ENCODE data around the gene SKAP1.
"Not testable (repeated sequence)": the region's sequence is repeated elsewhere in the genome, so short reads cannot be mapped to it uniquely, and the experiment has no call there.

Gene SKAP1

DNA sequence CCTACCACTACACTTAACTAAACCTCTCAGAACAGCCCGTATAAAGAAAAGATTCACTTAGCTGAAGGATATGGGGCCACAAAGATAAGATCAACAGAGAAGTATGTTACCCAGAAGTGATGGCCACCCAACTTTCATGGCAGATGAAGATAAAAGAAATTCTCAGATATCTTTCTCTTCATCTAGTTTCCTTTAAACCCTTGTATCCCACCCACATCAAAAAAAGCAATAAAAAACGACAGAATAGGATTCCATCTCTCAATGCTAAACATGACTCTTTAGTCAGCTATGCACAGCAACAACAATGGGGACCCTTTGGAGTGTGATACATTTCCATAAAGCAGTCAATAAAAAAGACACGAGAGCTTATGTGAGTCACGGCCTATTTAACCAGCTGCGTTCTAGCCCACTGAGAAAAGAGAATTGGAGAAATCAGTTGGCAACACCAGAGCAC lies 235.9 kb downstream of the SKAP1 start:
- DNase-seq = no peak

DNA sequence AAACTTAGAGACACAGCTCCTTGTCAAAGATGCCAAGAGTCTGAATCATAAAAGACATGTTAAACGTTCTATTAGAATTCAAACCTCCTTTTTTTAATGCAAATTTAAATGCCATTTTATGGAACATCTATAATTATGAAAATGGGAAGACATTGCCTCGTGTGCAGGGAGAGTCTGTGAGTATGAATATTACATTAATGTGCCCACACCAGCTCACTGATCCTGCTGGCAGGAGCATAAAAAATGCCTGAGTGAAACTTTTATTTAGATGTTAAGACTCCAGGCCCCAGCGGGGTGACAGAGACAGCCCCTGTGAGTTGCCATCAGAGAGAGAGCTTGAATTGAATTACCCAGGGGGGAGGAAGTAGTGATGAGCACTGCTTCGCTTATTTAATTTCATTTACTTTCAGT lies 237.7 kb downstream of the SKAP1 start:
- DNase-seq = no peak

DNA sequence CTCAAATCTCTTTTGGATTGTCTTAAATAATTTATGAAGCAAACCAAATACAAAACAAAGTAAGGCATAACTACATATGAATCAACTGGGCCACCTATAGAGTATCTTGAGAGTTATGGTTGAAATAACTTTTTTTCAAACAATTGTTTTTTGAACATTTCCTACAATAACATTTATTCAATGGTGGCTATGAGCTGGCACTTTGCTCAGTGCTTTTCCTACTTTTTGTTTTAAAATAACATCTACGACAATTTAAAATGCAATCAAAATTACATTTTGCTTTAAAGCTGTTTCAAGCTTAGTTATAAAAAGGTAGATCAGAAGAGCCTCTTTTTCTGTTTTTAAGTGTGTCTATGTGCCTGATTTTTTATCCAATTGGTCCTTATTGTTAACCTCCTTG lies 238.7 kb downstream of the SKAP1 start:
- no peak for DNase-seq

DNA sequence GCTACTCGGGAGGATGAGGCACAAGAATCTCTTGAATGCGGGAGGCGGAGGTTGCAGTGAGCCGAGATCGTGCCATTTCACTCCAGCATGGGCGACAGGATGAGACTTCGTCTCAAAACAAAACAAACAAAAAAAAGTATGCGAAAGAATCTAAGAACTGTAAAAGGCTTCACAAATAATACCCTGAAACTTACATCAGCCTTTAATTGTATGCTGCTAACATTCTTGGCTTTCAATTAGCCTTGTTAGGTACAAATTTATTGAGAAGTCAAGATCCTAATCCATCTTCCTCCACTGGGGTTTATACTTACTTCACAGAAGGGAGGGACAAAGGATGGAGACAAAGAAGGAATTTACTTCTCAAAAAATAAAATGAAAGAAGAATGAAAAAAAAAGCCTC lies 239.1 kb downstream of the SKAP1 start:
- DNase-seq = no peak

DNA sequence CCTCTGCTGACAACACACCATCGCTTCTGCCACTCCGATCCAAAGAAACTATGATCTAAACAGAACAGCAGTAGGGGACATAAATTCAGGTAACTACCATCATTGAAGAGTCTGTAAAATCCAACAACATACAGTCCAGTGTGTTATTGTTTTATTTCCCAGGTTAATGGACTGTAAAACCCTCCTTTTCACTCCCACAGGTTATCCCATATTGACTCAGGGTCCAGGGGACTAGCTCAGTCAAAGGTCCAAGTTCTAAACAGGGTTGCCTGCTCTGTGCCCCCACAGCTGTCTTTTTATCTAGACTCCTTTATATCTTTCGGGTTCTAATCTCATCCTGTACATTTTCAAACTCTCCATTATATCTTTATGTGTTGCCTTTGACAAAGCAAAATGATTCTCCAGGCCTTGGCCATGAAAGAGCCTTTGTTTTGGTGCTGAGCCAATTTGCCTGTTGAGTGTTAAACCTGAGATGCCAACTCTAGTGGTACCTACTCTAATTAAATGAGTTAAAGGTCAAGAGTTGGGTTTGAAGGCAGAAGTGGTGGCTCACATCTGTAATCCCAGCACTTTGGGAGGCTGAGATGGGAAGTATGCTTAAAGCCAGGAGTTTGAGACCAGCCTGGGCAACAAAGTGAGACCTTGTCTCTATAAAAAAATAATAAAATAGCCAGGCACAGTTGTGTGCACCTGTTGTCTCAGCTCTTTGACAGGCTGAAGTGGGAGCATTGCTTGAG lies 242.0 kb downstream of the SKAP1 start:
- DNase-seq = no peak

DNA sequence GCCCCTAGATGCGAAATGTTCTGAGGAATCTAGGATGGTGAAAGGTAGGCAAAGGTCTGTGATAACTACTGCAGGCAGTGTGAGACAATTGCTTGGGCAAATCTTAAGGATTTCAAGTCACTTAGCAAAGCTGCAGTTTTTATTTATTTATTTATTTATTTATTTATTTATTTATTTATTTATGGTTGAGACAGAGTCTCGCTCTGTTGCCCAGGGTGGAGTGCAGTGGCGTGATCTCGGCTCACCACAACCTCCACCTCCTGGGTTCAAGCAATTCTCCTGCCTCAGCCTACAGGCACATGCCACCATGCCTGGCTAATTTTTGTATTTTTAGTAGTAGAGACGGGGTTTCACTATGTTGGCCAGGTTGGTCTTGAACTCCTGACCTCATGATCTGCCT lies 243.7 kb downstream of the SKAP1 start:
- DNase-seq = not testable (repeated sequence)

DNA sequence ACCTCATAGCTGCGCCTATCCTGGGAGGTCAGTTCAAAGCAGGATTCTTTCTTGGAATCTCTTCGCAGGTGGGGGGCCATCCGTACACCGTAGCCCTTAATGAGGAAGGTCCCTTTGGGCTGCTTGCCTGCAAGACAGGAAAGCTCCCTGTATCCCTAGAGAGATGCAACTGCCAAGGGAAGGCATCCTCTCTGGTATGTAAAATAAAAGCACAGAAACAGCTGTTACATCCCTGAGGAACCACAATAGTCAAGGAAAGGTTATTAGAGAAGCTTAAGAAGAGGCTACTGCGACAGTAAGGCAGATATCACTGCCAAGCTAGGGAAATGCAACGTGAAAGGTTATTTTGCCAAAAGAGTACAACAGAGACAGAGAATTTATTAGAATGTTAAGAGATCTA lies 245.3 kb downstream of the SKAP1 start:
- no peak for DNase-seq

DNA sequence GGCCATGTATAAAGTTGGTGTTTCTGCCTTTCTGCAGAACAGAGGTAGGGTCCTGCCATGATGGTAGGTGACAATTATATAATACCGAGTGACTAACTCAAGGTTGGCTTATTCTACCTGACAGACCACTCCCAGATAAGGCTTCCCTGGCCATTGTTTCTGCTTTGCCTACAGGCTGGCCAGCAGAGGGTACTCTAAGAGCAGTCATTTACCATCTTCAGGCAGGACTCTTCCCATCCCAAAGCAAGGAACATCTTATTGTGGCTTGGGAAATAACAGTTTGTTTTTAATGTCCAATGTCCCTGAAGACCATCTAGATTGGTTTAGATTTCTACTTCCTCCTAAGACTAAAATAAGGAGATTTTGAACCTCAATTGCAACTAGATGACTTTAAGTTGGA lies 248.4 kb downstream of the SKAP1 start:
- no peak for DNase-seq

DNA sequence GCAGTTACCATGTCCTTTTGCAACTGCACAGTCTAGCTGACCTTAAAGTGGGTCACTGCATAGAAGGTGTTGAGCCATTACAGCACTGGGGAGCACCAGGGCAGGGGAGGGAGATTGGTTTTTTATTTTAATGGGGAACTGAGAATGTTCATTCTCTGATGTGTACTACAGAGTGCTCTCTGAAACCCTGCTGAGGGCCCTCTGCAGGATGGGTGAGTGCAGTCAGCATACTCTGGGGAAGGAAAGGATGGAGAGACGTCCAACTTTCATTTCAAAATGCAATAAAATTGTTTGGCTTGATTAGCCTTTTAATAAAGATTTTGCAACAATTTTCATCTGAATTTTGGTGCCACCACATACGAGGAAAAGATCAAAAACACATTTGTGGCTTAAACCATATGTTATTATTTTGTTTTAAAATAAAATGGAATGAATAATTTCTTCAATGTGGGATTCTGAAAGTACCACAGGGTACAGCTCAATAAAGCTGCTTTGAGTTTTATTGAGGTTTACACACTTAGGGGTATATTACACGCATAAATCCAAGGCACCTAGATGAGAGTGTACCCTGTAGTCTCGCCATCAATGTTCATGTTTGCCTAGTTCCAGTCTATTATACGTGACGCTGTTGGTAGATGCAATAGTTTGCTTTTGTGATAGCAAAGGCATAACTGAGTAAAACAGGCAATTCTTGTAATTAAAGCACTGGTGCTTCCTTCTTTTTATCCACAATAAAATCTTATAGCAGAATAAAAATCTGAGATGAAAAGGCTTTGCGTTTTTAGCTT lies 249.0 kb downstream of the SKAP1 start:
- no peak for DNase-seq

DNA sequence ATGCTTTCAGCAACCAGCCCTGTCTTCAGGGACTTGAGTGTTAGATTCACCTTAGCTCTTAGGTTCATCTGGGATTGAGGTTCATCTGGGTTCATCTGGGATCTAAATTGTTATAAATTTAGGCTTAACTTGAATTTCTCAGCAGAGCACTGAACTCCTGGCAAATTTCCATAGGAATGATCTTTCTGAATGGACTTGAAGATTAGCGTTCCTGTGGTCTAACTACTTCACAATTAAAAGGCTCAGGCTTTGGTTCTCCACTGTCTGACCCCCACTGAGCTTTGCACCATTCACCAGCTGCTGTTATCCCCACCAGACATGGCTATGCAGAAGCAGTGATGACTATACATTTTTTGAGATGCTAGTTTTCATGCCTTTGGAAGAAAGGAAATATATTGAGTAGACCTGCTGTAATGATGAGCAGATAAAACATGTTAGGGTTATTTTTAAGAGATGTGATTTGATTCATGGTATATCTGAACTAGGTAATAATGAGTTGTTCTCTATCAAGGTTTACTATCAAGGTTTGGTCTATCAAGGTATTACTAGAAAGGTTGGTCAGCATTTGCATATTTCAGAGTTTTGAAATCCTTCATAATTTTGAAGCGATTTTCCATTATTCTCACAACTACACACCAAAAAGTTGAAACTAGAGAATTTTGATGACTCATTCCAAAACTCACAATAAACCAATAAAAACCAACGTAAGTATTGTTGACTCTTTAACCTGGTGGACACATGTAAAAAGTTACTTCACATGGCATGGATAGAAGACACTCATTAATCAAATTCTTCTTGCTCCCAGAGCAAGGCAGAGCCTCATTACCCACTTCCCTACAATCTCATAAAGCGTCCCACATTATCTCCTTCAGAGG lies 250.7 kb downstream of the SKAP1 start:
- no peak for DNase-seq

DNA sequence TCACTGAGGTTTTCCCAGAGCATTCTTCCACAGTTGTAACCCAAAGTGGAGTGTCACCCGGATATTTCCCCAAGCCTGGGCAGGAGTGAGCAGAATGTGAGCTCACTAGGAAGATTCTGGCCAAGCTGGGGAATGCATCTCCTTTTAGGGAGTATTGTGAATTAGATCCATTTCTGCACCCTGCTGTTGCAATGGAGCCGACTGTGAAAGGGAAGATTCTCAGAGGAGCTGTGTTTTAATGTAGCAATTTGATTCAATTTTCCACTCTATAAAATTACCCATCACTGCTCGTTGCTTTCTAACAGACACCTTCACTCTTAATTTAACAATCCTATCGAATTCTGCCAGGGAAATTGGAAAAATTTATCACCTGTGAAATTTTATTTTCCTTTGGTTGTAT lies 251.7 kb downstream of the SKAP1 start:
- DNase-seq = no peak

DNA sequence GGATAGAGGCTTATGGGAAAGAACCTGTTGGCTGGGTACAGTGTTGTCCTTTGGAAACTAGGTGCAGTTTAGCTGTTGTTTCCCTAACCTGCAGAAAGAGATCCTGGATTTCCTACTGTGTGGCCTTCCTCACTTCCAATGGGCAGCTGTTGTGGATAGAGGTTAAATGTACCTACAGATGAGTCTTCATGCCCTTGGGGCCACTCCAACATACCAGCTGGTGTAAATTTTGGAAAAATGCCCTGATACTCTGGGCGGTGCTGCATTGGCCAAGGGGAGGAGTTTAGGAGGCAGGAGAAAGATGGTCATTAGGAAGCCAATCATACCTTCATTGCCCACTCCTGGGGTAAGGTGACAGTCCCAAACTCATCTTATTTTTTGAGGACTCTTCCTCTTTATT lies 252.2 kb downstream of the SKAP1 start:
- no peak for DNase-seq

DNA sequence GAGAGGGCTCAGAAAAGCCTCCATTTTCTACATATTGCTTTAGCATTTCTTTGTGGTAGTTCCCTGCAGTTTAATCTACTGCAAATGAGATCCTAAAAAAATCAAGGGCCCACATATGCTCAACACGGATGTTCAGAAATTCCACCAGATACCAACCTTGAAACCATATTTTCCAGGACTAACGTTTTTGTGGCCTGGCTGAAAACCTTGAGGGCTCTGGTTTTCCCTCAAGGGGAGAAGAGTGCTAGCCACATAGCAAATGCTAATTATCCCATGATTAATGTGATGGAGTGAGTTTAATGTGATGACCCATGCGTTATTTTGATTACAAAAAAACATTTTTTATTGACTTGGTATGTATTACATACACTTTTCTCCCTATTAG lies 253.6 kb downstream of the SKAP1 start:
- DNase-seq = no peak

DNA sequence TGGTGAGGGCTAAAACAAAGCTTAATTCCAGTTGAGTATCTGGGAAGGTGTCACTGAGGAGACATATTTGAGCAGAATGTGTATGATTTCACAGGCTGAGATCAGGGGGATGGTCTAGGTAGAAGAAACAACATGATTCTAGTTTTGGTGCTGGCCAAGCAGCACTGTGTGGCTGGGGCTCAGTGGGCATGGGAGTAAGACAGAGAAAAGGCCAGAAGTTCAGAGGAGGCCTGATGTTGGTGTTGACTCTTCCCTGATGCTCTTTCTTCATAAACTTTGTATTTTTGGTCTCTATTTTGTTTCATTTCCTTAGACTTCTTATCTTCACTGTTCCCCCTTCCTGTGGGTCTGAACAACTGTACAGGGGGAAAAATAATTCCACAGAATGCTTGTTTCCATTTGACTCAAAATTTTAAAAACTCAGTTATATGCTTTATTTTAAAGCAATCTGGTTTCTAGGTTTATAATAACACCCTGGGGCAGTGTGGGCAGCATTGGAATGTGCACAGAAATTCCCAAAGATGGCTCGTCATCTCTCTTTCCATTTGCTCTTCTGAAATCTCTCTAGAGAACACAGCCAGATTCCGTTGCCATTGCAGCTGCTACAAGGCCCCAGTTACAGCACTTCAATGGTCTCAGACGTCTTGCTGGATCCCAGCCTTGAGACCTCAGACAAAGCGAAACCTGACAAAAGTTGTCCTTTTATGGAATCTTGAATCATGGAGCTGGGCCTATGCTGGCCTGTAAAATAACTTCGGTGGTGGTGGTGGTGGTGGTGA lies 254.1 kb downstream of the SKAP1 start:
- peak; percentile 44 for DNase-seq

DNA sequence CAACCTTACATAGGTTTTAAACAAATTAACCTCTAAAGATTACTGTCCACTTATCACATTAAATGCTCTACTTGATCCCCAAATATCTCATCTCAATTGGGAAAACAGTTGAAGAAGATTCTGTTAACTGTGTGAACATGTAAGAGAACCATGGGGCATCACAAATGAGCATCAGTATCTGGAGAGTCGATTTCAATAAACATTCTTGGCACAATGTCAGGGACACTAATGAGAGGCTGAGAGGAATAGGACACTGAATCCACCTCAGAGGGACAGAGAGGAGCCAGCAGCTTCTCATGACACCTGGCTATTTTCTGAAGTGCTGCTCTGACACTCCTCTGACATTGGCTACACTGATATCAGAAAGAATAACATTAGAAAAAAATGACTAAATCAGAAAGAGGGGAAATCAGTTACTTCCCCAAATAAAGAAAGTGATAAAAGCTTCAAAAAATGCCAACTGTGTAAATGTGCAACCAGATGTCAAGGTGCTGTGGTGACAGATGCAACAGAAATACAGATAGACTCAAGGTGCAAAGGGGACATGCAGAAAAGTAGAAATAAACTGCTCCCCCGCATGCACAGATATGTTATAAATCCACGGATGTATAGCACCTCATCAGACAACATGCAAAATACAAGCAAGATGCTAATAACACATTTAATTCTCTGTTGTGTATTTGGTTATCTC lies 255.0 kb downstream of the SKAP1 start:
- DNase-seq = no peak

DNA sequence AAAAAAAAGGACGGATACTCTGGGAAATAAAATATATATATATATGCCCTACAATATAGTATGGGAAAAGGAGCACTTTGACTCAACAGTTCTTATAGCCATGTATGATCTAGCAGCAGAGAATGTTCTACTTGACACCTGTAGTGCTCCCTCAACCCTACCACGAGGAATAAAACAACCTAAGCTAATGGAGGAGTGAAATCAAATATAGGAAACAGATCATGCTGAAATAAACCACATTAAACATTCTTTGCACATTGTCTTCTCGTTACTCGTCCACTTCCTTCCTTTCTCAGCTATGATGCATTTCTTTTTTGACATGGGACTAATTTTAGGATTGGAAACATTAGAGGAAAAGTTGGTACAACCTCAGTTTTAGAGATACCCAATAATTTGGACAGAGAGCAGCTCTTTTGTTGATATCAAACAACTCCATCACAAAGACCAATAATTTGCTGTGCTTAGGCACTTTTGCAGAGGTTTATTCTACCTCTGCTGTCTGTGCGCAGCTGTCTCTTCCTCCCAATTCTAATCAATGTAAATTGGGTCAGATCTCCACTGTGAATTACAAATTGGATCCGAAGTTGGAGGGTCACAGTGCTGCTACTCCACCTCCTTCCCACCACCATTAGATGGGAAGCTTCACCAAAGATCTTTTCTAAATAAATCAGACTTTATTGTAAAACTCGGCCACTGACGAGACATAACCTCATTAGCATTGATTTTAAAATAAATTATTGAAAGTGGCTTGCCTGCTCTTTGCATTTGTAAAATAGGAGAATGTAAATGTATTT lies 256.6 kb downstream of the SKAP1 start:
- no peak for DNase-seq

DNA sequence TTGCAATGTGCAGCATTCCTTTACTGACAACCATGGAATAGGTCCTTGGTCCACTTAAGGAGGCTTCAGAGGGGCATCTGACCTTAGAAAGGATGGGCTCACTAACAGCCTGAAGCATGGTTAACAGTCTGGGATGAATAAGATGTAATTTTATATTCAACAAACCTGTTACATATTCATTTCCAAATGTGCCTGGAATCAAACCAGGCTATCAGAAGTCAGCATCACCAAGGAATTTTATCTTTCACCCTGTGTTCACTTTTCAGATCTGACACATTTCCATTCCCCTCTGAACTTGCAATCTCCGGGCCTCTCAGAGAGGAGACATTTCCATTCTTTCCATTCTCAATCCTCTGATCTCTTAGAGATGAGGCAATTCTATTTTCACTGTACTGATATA lies 260.1 kb downstream of the SKAP1 start:
- DNase-seq = no peak

DNA sequence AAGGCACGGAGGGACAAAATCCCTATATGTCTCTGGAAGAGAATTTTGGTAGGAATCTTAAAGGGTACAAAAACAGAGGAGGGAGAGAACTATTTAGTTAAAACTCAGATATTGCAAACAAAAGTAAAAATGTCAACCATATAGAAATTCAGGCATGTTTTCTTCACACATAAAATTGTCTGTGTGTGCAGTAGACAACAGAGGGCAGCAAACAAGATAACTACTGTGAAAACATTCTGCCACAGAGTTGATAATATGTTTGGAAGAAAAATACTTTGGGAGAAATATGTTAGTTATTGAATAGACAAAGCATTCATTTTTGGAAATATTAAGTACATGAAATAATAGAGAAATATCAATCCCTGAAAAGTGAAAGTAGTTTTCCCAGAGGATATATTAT lies 266.2 kb downstream of the SKAP1 start:
- DNase-seq = no peak

DNA sequence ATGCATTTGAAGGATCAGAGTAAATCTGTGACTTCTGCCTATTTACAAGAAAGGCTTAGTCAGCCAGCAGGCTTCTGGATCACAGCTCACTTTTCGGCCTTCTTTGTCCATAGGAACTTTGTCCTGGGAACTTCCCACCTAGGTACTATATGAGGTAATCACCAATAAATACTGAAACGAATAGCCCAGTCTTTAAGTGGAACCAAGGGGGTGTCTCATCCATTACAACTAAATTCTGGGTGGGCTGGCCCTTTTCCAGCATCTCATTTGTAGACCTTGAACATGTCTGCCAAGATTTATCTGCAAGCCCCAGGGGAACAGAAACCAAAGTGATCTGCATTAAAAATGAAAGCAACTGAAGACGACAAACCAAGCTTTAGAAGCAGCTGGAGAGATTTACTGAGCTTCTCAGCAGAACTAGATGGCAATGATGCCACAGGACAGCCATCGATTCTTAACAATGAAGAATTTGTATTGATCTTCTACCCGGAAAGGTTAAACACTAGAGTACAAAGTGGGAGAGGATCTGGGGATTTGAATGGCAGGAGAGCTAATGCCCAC lies 267.0 kb downstream of the SKAP1 start:
- DNase-seq = no peak

DNA sequence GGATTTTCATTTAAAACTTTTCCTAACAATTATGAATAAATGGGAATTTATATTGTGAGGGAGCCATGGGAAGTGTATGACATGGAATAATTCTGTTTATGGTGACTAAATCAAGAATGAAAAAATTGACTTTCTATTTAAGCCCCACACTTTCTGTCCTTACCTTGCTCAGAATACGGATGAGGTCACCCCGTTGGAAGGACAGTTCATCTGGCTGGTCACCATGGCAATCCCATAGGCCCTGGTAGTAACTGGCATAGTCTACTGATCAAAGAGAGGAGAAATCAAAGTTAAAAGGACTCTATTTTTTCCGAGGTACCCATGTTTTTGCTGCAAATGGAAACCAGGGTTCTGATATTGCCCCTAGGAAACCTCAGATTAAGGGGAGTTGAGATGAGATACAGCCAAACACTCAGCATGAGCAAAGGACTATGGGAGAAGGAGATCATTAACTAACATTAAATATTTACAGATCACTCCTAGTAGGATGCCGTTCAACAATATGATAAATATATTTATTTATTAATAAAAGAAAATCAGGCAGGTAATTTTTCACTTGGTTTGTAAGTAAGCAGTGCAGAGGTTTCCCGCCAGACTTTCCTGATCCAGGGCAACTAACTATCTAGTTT lies 267.6 kb downstream of the SKAP1 start:
- DNase-seq = no peak

Data from femur (tissue), 1 donor.